ENCODE results near the gene GCLC.
A peak's percentile ranks its signal among the peaks of the same experiment; 100 is the strongest.
"Not testable (repeated sequence)": the region's sequence is repeated elsewhere in the genome, so short reads cannot be mapped to it uniquely, and the experiment has no call there.

The GCLC gene

DNA sequence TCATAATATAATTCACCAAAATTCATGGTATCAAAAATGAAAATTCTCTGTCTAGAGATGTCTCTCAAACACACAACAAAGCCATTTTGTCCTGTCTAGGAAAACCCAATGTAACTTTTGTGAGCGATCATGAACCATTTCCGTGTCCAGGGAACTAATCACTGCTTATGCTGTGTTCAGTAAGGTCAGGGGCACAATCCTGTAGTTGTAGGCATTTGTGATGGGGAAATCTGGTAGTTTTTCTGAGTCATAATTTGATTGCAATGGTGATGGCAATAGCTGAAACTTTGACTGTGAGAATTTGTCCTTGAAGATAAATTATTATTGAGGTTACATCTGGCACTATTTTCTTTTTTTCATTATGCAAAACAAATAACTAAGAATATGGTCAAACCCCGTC is 21.0 kb upstream of the GCLC start:
- H3K9ac ChIP-seq (ENCODE audit: low read length in 5 of 5), result no peak overlapping the region
- H3K27me3 ChIP-seq (ENCODE audit: control insufficient read depth in 5 of 5, insufficient read depth in 4 of 5, low read length in 5 of 5), result no peaks in the 10 kb centered on the region
- no peaks in the 10 kb centered on the region for H3K36me3 ChIP-seq (ENCODE audit: control insufficient read depth in 5 of 5, insufficient read depth in 5 of 5, low read length in 5 of 5)
- no peaks in the 10 kb centered on the region for H3K9me3 ChIP-seq (ENCODE audit: control insufficient read depth in 5 of 5, low read length in 5 of 5)
- H3K27ac ChIP-seq (ENCODE audit: low read depth, low read length), result no peak overlapping the region
- H3K4me3 ChIP-seq (ENCODE audit: low read depth in 1 of 5, low read length in 5 of 5), result no peak overlapping the region
- H3K4me1 ChIP-seq (ENCODE audit: control insufficient read depth in 5 of 5, insufficient read depth in 5 of 5, low read length in 5 of 5), result peaks cover 0 to 12% (median 0%) of the 10 kb centered on the region in 5 donors

DNA sequence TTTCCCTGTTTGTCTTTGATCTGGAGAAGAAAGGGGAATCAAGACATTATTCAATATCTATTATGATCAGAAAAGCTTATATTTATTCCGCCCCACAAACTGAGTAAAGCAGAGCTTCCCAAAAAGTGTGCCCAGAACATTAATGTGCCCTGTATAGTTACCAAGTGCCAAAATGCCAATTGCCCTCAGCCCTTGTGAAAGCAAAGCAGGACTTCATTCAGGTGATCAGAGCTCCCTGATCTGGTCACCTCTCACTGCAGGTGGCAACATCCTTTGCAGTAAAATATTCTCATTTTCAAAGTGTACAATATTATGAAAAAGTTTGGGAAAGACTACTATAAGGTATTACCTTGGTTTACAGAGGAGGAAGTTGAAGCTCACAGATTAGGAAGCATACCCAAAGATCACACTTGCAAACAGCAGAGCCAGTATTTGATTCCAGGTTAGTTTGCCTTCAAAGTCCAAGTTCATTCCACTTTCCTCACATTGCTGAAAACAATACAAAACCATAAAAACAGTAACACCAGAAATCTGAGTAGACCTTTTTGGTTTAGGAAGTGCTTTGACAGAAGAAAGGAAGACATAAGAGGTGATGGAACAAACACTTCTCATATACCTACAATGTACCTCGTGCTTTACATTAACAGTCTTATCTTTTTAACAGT is 19.6 kb upstream of the GCLC start:
- Histone ChIP-seq H3K27me3 (ENCODE audit: control insufficient read depth in 5 of 5, insufficient read depth in 4 of 5, low read length in 5 of 5) (no peaks in the 10 kb centered on the region), H3K9ac (ENCODE audit: low read length in 5 of 5) (no peak overlapping the region), H3K9me3 (ENCODE audit: control insufficient read depth in 5 of 5, low read length in 5 of 5) (peaks cover 0 to 2% (median 0%) of the 10 kb centered on the region in 5 donors), H3K36me3 (ENCODE audit: control insufficient read depth in 5 of 5, insufficient read depth in 5 of 5, low read length in 5 of 5) (no peaks in the 10 kb centered on the region), H3K4me3 (ENCODE audit: low read depth in 1 of 5, low read length in 5 of 5) (no peak overlapping the region), H3K4me1 (ENCODE audit: control insufficient read depth in 5 of 5, insufficient read depth in 5 of 5, low read length in 5 of 5) (peaks cover 0 to 12% (median 0%) of the 10 kb centered on the region in 5 donors), H3K27ac (ENCODE audit: low read depth, low read length) (no peak overlapping the region)

DNA sequence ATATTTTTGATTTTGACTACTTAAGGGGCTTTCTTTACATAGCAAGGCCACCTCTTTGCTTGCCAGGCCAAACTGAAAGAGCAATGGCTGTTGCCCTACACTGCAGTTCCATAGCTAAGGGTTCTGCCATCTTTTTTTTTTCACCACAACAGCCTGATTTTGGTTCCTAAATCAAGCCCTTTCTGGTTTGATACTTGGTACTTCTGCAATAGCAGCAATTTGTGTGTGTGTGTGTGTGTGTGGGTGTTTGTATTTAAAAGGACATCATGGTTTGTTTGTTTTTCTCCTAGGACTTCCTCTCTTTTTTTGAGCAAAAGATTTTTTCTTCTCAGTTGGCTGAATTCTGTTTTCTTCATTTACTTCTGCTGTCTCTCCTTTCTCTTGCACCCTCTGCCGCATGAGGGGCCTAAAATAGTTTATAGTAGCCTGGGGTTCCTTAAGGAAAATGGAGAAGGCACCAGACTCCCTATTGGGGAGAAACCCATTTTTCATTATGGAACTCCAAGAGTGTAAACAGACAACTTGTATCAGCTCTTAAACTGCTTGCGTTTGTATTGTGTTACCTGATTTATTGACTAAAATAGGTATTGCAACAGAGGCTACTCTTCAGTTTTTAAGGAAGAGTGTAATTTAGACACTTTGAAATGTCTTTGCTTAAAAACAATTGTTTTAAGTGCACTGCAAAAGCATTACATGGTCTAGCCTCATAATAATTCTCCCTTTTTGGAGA is 12.2 kb upstream of the GCLC start:
- Histone ChIP-seq H3K4me1 (ENCODE audit: control insufficient read depth in 5 of 5, insufficient read depth in 5 of 5, low read length in 5 of 5) (no peaks in the 10 kb centered on the region), H3K9ac (ENCODE audit: low read length in 5 of 5) (no peak overlapping the region), H3K4me3 (ENCODE audit: low read depth in 1 of 5, low read length in 5 of 5) (no peak overlapping the region), H3K27me3 (ENCODE audit: control insufficient read depth in 5 of 5, insufficient read depth in 4 of 5, low read length in 5 of 5) (no peaks in the 10 kb centered on the region), H3K27ac (ENCODE audit: low read depth, low read length) (no peak overlapping the region), H3K9me3 (ENCODE audit: control insufficient read depth in 5 of 5, low read length in 5 of 5) (peaks cover 0 to 8% (median 0%) of the 10 kb centered on the region in 5 donors), H3K36me3 (ENCODE audit: control insufficient read depth in 5 of 5, insufficient read depth in 5 of 5, low read length in 5 of 5) (no peaks in the 10 kb centered on the region)

DNA sequence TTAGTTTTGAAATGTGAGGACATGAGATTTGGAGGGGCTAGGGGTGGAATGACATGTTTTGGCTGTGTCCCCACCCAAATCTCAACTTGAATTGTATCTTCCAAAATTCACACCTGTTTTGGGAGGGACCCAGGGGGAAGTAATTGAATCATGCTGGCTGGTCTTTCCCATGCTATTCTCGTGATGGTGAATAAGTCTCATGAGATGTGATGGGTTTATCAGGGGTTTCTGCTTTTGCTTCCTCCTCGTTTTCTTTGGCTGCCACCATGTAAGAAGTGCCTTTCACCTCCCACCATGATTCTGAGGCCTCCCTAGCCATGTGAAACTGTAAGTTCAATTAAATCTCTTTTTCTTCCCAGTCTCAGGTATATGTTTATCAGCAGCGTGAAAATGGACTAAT is 8.7 kb upstream of the GCLC start:
- not testable (repeated sequence) for H3K9ac ChIP-seq (ENCODE audit: low read length in 5 of 5); H3K4me3 ChIP-seq (ENCODE audit: low read depth in 1 of 5, low read length in 5 of 5); H3K9me3 ChIP-seq (ENCODE audit: control insufficient read depth in 5 of 5, low read length in 5 of 5); H3K4me1 ChIP-seq (ENCODE audit: control insufficient read depth in 5 of 5, insufficient read depth in 5 of 5, low read length in 5 of 5); H3K36me3 ChIP-seq (ENCODE audit: control insufficient read depth in 5 of 5, insufficient read depth in 5 of 5, low read length in 5 of 5); H3K27me3 ChIP-seq (ENCODE audit: control insufficient read depth in 5 of 5, insufficient read depth in 4 of 5, low read length in 5 of 5); H3K27ac ChIP-seq (ENCODE audit: low read depth, low read length)

DNA sequence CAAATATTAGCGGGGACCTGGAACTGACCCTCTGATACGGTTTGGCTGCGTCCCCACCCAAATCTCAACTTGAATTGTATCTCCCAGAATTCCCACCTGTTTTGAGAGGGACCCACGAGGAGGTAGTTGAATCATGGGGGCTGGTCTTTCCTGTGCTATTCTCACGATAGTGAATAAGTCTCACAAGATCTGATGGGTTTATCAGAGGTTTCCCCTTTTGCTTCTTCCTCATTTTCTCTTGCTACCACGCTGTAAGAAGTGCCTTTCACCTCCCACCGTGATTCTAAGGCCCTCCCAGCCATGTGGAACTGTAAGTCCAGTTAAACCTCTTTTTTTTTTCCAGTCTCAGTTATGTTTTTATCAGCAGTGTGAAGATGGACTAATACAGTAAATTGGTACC is 6.8 kb upstream of the GCLC start:
- H3K9me3 ChIP-seq (ENCODE audit: control insufficient read depth in 5 of 5, low read length in 5 of 5); H3K4me3 ChIP-seq (ENCODE audit: low read depth in 1 of 5, low read length in 5 of 5); H3K27ac ChIP-seq (ENCODE audit: low read depth, low read length); H3K27me3 ChIP-seq (ENCODE audit: control insufficient read depth in 5 of 5, insufficient read depth in 4 of 5, low read length in 5 of 5); H3K36me3 ChIP-seq (ENCODE audit: control insufficient read depth in 5 of 5, insufficient read depth in 5 of 5, low read length in 5 of 5); H3K9ac ChIP-seq (ENCODE audit: low read length in 5 of 5): not testable (repeated sequence)
- H3K4me1 ChIP-seq (ENCODE audit: control insufficient read depth in 5 of 5, insufficient read depth in 5 of 5, low read length in 5 of 5), result peaks cover 0 to 16% (median 15%) of the 10 kb centered on the region in 5 donors

DNA sequence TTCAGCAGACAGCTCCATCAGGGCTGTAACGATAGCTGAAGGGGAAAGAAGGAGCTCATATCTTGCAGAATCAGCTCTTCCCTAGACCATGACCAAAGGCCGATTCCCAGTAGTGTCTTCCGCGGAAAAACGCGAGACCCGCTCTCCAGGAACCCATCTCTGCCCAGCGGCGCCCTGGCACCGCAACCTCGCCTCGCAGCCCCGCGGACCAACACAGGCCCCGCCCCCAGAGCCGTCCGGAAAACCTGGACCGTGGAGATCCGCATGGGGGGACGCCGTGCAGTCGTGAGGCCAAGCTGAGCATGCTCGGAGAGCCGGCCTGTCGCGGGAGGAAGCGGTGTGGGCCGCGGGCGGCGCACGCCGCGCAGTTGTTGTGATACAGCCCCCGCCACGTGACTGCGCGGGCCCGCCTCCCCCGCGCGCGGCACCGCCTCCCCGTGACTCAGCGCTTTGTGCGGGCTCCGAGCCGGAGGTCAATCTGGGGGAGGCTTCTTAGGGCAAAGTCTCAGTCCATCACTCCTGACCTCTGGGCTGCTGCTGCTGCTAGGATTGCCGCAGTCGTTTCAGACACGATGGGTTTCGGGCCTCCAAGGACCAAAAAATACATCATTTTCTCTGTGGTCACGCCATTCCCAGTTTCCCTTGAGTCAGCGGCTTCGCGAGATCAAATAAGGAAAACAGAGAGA is 3.1 kb upstream of the GCLC start:
- Histone ChIP-seq H3K27me3 (ENCODE audit: control insufficient read depth in 5 of 5, insufficient read depth in 4 of 5, low read length in 5 of 5) (no peaks in the 10 kb centered on the region), H3K9ac (ENCODE audit: low read length in 5 of 5) (peak overlapping the region; percentile 57 to 86 (median 81)), H3K4me1 (ENCODE audit: control insufficient read depth in 5 of 5, insufficient read depth in 5 of 5, low read length in 5 of 5) (peaks cover 2 to 42% (median 41%) of the 10 kb centered on the region in 5 donors), H3K27ac (ENCODE audit: low read depth, low read length) (peak overlapping the region; percentile 96), H3K9me3 (ENCODE audit: control insufficient read depth in 5 of 5, low read length in 5 of 5) (no peaks in the 10 kb centered on the region), H3K4me3 (ENCODE audit: low read depth in 1 of 5, low read length in 5 of 5) (peak overlapping the region; percentile 76 to 98 (median 78)), H3K36me3 (ENCODE audit: control insufficient read depth in 5 of 5, insufficient read depth in 5 of 5, low read length in 5 of 5) (no peaks in the 10 kb centered on the region)

DNA sequence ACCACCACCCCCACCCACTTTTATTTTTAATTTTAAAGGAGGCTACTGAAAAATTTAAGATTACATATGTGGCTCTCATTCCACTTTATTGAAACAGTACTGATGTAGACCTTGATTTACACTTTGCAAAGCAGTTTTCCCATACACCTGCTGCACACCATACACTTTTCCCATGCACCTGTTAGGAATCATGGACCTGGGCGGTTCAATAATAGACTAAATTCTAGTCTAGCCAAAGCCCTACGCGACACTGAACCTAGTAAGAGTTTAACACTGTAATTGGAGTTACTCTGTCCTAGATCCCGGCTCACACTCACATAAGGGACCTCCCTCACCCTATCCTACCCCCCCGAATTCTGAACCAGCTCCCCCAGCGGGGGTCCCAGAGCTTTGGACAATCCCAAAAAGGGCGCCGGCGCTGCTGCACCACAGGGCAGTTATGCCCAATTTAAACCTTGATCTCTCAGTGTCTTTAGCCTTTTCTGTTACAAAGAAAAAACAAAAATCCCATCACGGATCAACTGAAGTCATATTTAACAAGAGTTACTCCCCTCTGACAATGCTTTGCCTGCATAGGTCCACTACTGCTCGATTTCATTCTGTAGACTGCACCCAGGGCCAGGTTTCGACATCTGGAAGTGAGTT is 2.4 kb upstream of the GCLC start:
- Histone ChIP-seq H3K27ac (ENCODE audit: low read depth, low read length) (peak overlapping the region; percentile 94), H3K27me3 (ENCODE audit: control insufficient read depth in 5 of 5, insufficient read depth in 4 of 5, low read length in 5 of 5) (no peaks in the 10 kb centered on the region), H3K9me3 (ENCODE audit: control insufficient read depth in 5 of 5, low read length in 5 of 5) (no peaks in the 10 kb centered on the region), H3K36me3 (ENCODE audit: control insufficient read depth in 5 of 5, insufficient read depth in 5 of 5, low read length in 5 of 5) (no peaks in the 10 kb centered on the region), H3K4me3 (ENCODE audit: low read depth in 1 of 5, low read length in 5 of 5) (peak overlapping the region; percentile 73 to 98 (median 77)), H3K4me1 (ENCODE audit: control insufficient read depth in 5 of 5, insufficient read depth in 5 of 5, low read length in 5 of 5) (peaks cover 2 to 48% (median 46%) of the 10 kb centered on the region in 5 donors), H3K9ac (ENCODE audit: low read length in 5 of 5) (peak overlapping the region; percentile 16 to 86 (median 79))

DNA sequence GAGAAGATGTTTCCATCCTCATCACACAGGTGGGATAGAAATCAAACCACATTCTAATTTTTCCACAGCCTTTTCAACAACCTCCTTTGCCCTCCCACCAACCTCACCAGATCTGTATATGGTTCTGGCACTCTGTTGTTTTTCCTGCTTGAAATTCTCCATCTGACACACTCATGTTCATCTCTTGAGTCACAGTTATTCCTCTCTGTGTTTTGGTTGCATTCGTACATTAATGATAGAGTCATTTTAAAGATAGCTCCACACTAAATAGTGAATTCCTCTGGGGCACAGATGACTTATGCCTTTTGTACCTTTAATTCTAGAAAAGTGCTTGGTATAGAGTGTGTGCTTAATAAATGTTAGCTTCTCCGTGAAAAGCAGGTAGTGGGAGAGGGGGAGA is 1.4 kb upstream of the GCLC start:
- Histone ChIP-seq H3K27me3 (ENCODE audit: control insufficient read depth in 5 of 5, insufficient read depth in 4 of 5, low read length in 5 of 5) (no peaks in the 10 kb centered on the region), H3K4me1 (ENCODE audit: control insufficient read depth in 5 of 5, insufficient read depth in 5 of 5, low read length in 5 of 5) (peaks cover 2 to 58% (median 53%) of the 10 kb centered on the region in 5 donors), H3K4me3 (ENCODE audit: low read depth in 1 of 5, low read length in 5 of 5) (no peak overlapping the region), H3K9me3 (ENCODE audit: control insufficient read depth in 5 of 5, low read length in 5 of 5) (no peaks in the 10 kb centered on the region), H3K27ac (ENCODE audit: low read depth, low read length) (peak overlapping the region; percentile 94), H3K36me3 (ENCODE audit: control insufficient read depth in 5 of 5, insufficient read depth in 5 of 5, low read length in 5 of 5) (no peaks in the 10 kb centered on the region), H3K9ac (ENCODE audit: low read length in 5 of 5) (no peak overlapping the region)

DNA sequence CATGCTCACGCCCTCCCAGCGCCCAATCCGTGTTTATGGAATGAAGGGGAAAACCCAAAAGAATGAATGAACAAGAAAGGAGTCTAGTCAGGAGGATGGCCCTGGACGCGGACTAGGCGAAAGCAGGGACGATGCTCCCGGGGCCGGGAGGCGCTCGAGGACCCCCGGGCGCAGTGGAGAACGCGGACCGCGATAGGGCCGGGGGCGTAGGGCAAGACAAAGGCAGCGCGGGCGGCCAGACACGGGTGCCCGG is 758 bp downstream of the GCLC start:
- peak overlapping the region; percentile 2 to 96 (median 90) for H3K9ac ChIP-seq (ENCODE audit: low read length in 5 of 5)
- H3K9me3 ChIP-seq (ENCODE audit: control insufficient read depth in 5 of 5, low read length in 5 of 5), result no peaks in the 10 kb centered on the region
- H3K27ac ChIP-seq (ENCODE audit: low read depth, low read length), result peak overlapping the region; percentile 94
- H3K27me3 ChIP-seq (ENCODE audit: control insufficient read depth in 5 of 5, insufficient read depth in 4 of 5, low read length in 5 of 5), result no peaks in the 10 kb centered on the region
- H3K4me3 ChIP-seq (ENCODE audit: low read depth in 1 of 5, low read length in 5 of 5), result peak overlapping the region; percentile 83 to 94 (median 92)
- peaks cover 2 to 77% (median 53%) of the 10 kb centered on the region in 5 donors for H3K4me1 ChIP-seq (ENCODE audit: control insufficient read depth in 5 of 5, insufficient read depth in 5 of 5, low read length in 5 of 5)
- peaks cover 0 to 3% (median 0%) of the 10 kb centered on the region in 5 donors for H3K36me3 ChIP-seq (ENCODE audit: control insufficient read depth in 5 of 5, insufficient read depth in 5 of 5, low read length in 5 of 5)

Data from subcutaneous abdominal adipose tissue (tissue), 5 donors.